CMK (cell line): ENCODE measurements around the gene SETD2.
"Not testable (repeated sequence)": the region's sequence is repeated elsewhere in the genome, so short reads cannot be mapped to it uniquely, and the experiment has no call there.

Experiments used
- DNase-seq: peaks from one replicate; pipeline ENCODE4 v3.0.0-alpha.2; 2010; ENCODE audit warnings: low read depth

The SETD2 gene, protein sequence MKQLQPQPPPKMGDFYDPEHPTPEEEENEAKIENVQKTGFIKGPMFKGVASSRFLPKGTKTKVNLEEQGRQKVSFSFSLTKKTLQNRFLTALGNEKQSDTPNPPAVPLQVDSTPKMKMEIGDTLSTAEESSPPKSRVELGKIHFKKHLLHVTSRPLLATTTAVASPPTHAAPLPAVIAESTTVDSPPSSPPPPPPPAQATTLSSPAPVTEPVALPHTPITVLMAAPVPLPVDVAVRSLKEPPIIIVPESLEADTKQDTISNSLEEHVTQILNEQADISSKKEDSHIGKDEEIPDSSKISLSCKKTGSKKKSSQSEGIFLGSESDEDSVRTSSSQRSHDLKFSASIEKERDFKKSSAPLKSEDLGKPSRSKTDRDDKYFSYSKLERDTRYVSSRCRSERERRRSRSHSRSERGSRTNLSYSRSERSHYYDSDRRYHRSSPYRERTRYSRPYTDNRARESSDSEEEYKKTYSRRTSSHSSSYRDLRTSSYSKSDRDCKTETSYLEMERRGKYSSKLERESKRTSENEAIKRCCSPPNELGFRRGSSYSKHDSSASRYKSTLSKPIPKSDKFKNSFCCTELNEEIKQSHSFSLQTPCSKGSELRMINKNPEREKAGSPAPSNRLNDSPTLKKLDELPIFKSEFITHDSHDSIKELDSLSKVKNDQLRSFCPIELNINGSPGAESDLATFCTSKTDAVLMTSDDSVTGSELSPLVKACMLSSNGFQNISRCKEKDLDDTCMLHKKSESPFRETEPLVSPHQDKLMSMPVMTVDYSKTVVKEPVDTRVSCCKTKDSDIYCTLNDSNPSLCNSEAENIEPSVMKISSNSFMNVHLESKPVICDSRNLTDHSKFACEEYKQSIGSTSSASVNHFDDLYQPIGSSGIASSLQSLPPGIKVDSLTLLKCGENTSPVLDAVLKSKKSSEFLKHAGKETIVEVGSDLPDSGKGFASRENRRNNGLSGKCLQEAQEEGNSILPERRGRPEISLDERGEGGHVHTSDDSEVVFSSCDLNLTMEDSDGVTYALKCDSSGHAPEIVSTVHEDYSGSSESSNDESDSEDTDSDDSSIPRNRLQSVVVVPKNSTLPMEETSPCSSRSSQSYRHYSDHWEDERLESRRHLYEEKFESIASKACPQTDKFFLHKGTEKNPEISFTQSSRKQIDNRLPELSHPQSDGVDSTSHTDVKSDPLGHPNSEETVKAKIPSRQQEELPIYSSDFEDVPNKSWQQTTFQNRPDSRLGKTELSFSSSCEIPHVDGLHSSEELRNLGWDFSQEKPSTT (N-terminal part only)

DNA sequence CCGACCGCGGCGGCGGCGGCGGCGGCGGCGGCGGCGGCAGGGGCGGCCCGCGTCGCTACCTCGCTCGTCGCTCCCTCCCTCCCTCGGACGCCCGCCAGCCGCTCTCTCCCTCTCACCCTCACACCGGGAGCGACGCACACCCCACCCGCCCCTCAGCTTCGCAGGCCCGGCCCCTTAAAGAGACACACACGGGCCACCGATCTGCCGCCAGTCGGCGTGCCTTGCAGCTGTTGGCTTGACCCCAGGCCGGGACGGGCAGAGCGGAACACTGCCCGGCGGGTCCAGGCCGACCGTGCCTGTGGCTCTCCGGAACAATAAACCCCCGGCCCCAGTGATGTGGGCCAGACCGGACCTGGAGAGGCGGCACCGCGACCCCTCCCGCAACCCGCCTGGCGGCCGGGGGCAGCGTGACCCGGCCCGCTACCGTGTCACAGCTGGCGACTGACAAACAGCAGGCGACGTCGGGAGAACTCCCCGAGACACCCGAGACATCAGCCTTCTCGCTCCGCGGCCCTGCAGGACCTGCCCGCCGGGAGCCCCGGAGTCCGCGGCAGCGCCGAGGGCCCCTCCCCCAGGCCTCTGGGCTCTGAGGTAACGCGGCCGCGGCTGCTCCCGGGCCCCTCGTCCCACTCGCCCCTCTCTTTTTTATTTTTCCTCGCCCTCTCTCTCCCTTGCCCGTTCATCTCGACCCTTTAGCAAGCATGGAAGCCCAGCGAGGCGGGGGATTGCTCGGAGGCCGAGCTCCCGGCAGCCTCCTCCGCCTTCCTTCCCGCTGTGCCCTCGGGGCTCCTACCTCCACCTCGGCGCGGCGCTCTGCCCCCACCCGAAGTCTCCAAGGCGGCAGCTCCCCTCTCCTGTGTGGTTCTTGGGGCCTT, at the start of gene SETD2:
Gene SETD2 (minus strand): TSS at position 107 of the 875 bp plus-strand sequence. CDS start 189 bp downstream, outside the sequence.
- DNase-seq, result peak; percentile 85

- DNase-seq, result no peak
Measured at GRCh38 chr3:47210863-47211405, 47.0 kb upstream of the SETD2 start.

GRCh38 chr3:47206022-47206421, 42.1 kb upstream of the SETD2 start:
- DNase-seq, result not testable (repeated sequence)

DNA sequence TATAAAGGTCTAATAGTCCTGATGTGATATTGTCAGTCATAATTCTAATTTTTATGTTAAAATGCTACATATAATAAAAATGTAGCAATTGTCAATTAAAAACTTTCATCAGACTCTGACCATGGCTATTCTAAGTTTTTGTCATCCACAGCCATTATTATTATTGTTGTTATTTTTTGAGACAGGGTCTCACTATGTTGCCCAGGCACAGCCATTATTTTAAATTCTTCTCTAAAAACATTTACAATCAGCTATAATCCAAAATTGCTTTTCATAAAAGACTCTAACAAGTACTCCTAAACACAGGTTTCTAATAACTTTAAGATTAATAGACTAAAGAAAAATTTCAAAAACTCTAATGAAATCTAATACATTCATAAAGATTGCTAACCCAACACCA, 41.0 kb upstream of the SETD2 start:
- DNase-seq, result no peak

- DNase-seq, result no peak
Measured at GRCh38 chr3:47202542-47202941, 38.6 kb upstream of the SETD2 start.

- no peak for DNase-seq
Measured at GRCh38 chr3:47197287-47197686, 33.4 kb upstream of the SETD2 start.

DNA sequence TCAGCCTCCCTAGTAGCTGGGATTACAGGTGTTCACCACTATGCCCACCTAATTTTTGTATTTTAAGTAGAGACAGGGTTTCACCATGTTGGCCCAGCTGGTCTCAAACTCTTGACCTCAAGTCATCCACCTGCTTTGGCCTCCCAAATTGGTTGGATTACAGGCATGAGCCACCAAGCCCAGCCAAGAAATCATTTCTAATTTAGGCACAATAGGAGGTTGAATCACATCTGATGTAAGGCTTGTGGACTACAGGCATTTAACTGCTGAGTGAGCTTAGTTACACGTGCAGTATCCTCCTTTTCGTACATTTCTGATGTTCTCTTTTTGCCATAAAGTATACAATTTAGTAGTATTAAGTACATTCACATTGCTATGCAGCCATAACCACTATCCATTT, 31.1 kb upstream of the SETD2 start:
- no peak for DNase-seq

GRCh38 chr3:47193871-47194859, 30.3 kb upstream of the SETD2 start:
- no peak for DNase-seq

DNA sequence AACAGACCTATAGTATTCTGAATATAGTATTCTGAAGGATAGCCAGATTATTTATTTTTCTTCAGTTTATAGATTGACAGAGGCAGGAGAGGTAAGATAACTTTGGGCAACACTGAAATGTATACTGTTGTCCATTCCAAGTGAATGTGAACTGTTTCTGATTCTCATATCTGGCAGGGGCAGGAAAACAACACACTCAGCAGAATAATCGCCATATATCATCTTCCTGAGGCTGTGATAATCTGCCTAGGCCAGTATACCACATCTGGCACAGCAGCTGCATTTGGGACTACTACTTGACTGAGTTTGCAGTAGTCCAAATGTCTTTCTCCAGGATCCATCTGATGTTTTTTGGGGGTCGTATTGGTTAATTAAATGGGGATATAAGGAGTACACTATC, 22.4 kb upstream of the SETD2 start:
- no peak for DNase-seq

DNA sequence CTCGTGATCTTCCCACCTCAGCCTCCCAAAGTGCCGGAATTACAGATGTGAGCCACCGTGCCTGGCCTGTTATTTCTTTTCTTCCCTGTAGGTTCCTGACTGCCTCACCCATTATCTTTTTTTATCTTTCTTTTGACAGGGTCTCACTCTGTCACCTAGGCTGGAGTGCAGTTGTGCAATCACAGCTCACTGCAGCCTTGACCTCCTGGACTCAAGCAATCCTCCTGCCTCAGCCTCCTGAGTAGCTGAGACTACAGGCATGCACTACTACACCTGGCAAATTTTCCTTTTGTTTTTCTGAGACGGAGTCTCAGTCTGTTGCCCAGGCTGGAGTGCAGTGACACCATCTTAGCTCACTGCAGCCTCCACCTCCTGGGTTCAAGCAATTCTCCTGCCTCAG, 17.8 kb upstream of the SETD2 start:
- not testable (repeated sequence) for DNase-seq

DNA sequence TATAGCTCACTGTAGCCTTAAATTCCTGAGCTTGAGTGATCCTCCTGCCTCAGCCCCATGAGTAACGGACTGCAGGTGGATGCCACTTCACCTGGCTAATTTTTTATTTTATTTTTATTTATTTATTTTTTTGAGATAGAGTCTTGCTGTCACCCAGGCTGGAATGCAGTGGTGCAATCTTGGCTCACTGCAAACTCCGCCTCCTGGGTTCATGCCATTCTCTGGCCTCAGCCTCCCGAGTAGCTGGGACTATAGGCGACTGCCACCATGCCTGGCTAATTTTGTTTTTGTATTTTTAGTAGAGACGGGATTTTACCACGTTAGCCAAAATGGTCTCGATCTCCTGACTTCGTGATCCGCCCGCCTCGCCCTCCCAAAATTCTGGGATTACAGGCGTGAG, 16.1 kb upstream of the SETD2 start:
- DNase-seq, result not testable (repeated sequence)

GRCh38 chr3:47176582-47176981, 12.7 kb upstream of the SETD2 start:
- no peak for DNase-seq

DNA sequence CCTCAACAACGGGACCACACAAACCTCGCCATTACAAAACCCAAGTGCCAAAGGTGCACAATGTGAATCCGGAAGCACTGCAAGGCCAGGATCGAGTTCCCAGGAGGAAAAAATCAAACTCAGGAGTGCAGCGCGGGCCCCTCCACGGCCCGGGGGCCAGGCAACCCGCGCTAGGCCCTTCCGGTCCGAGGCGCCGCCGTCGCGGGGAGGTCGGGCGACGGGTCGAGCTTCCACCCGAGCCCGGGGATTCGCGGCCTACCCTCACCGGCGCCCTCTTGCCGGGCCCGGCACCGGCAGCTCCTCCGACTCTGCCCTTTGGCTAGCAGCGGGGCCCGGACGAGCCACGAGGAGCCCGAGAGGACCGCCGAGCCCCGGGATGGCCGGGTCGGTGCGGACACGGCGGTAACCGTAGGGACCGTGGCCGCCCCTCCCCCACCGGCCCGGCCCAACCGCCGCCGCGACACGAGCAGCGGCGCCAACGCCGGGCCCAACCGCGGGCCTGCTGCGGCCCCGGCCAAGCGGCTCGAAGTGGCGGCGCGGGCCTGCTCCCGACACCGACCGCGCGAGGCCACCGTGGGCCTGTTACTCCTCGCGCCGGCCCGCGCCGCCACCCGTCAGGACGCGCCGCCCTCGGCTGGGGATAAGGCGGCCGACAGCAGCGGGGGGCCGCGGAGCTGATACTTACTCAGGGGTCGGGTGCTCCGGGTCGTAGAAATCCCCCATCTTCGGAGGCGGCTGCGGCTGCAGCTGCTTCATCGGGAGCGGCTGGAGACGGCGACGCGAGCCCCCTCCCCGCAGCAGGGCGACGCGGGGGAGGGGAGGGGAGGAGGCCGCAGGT, 525 bp downstream of the SETD2 start:
- DNase-seq, result no peak

- no peak for DNase-seq
Measured at GRCh38 chr3:47162697-47163168, 1.2 kb downstream of the SETD2 start.

- DNase-seq, result no peak
Measured at GRCh38 chr3:47161983-47162696, 1.8 kb downstream of the SETD2 start.

- no peak for DNase-seq
Measured at GRCh38 chr3:47159820-47160219, 4.1 kb downstream of the SETD2 start.

- DNase-seq, result no peak
Measured at GRCh38 chr3:47158208-47158607, 5.7 kb downstream of the SETD2 start.

DNA sequence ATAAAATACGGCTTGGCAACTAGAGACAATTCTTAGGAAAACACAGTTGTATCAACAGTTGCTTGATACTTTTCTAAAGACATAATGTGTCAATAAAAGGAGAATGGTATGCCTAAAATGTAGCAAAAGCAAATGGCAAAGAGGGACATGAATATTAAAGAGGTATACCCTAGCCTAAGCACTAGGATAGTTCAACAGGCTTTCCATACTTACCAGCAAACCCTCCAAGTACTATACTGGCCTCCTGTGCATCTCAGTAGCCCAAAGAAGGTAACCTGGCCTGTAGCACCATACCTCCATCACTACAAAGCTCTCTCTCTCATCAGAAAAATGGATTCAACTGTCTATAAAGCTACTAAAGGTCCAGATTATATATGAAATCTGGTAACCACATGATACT, 7.5 kb downstream of the SETD2 start:
- DNase-seq, result no peak
